HG03558 (cell line): ENCODE results near the gene KRT25.

Experiments
- ATAC-seq: cut with Tn5 transposase; IDR thresholded peaks from one replicate; pipeline ENCODE4 v1.9.1; 2021; ENCODE audit warnings: moderate number of reproducible peaks; ENCODE audit not compliant: unreplicated experiment; ENCODE audit errors: extremely low read depth

KRT25 gene

GRCh38 chr17:40755231-40755630 is at the start of gene KRT25:
KRT25 (minus strand) TSS chr17:40755331; CDS start chr17:40755271, 60 bp downstream.
- no peak for ATAC-seq

GRCh38 chr17:40803617-40804082 is 48.5 kb upstream of the KRT25 start:
- no peak for ATAC-seq

- no peak for ATAC-seq
These were observed 46.0 kb upstream of the KRT25 start for GRCh38 chr17:40801157-40801556.

- no peak for ATAC-seq
These were observed 45.2 kb upstream of the KRT25 start for GRCh38 chr17:40800381-40800780.

- no peak for ATAC-seq
These were observed 44.7 kb upstream of the KRT25 start, which contains the start of gene KRT28 for GRCh38 chr17:40799859-40800258. KRT28 (minus strand) TSS chr17:40799959; CDS start chr17:40799893, 66 bp downstream.

GRCh38 chr17:40796846-40797245 is 41.7 kb upstream of the KRT25 start:
- no peak for ATAC-seq

GRCh38 chr17:40795019-40795667 is 40.0 kb upstream of the KRT25 start:
- ATAC-seq: no peak

GRCh38 chr17:40794466-40794865 is 39.3 kb upstream of the KRT25 start:
- ATAC-seq: no peak

GRCh38 chr17:40793832-40794231 is 38.7 kb upstream of the KRT25 start:
- no peak for ATAC-seq

- no peak for ATAC-seq
These were observed 36.8 kb upstream of the KRT25 start for GRCh38 chr17:40791787-40792436.

GRCh38 chr17:40791111-40791510 is 36.0 kb upstream of the KRT25 start:
- no peak for ATAC-seq

GRCh38 chr17:40782450-40782849 is 27.3 kb upstream of the KRT25 start, which contains the start of gene KRT27:
KRT27 (minus strand) TSS chr17:40782550; CDS start chr17:40782493, 57 bp downstream.
- no peak for ATAC-seq

GRCh38 chr17:40779181-40779909 is 24.2 kb upstream of the KRT25 start:
- ATAC-seq: no peak

- ATAC-seq: no peak
These were observed 23.3 kb upstream of the KRT25 start for GRCh38 chr17:40778461-40778860.

GRCh38 chr17:40777971-40778370 is 22.8 kb upstream of the KRT25 start:
- no peak for ATAC-seq

GRCh38 chr17:40777459-40777858 is 22.3 kb upstream of the KRT25 start:
- ATAC-seq: no peak

- ATAC-seq: no peak
These were observed 20.8 kb upstream of the KRT25 start for GRCh38 chr17:40775945-40776344.

GRCh38 chr17:40772101-40772500 is 17.0 kb upstream of the KRT25 start, which contains the start of gene KRT26:
KRT26 (minus strand) TSS chr17:40772201; CDS start chr17:40772113, 88 bp downstream.
- no peak for ATAC-seq

- ATAC-seq: no peak
These were observed 10.5 kb upstream of the KRT25 start for GRCh38 chr17:40765657-40766056.

- ATAC-seq: no peak
These were observed 8.6 kb upstream of the KRT25 start for GRCh38 chr17:40763752-40764151.
